Stimulated activated CD4-positive, alpha-beta T cell treated with anti-CD3 and anti-CD28 coated beads, Interleukin-12 subunit alpha, Interleukin-12 subunit beta, amount 100 ng/mL, for 4 hours (primary cell): ENCODE results near the gene INSM1.

Source experiments
- DNase-seq: peaks from one replicate; pipeline ENCODE4 v3.0.0-alpha.2; 2020

INSM1 gene

DNA sequence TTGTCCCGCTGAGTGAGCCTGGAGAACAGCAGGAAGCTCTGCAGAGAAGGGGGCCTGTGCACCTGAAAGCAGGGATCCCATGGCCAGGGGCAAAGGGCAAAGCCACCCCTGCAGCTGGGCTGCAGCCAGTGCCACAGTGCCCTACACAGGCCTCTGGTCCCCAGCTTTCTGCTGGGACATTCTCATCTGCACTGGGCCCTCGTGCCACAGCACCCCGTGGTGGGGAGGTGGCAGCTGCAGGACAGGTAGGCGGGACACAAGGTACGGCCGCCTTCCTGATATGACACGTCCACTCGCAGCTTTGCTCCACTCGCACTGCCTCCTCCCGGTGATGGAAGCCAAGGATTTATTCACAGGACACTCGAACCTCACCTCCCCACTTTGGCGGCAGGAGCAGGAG lies 27.2 kb downstream of the INSM1 start:
- DNase-seq: no peak

DNA sequence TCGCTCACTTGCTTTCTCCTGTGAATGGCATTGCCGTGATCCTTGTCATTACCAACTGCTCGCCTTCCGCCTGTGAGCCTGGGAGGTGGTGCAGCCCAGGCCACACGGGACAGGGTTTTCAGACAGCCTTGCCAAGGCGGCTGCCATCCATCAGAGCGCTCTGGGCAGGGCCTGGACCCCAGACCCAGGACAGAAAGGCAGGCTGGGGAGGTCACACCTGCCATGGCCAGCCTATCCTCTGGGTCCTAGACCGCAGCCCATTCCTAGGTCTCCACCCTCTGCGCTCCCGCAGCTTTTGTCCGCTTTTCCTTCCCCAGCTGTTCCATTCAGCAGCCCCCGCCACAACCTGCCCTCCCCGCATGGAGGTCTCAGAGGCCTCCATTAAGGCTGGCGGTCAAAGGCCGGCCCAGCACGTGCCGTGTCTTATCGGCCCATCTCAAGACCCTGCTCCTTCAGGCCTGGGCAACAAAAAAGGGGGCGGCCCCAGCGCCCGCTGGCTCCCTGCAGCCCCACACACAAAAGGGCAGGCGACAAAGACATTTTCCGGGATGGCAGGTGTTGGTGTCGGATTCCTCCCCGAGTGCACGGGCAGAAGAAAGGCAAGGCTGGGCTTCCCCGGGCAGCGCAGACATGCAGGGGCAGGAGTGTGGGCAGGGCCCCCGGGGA lies 28.1 kb downstream of the INSM1 start:
- DNase-seq: no peak

DNA sequence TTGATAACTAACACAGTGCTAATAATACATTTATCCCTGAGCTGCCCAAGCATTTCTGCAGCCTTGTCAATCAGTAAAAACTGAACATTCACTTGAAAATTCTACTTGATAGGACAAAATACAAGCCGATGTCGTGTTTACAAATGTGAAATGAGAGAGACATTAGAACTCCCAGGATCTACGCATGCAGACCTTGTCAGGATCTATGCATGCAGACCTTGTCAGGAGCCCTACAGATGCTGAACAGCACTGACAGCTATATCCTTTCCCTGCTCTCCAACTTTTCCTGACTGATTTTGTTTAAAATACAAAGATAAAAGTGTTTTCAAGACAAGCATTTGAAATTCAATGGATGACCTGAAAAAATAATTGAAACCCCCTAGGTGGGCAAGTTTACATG lies 28.9 kb downstream of the INSM1 start:
- DNase-seq: no peak

DNA sequence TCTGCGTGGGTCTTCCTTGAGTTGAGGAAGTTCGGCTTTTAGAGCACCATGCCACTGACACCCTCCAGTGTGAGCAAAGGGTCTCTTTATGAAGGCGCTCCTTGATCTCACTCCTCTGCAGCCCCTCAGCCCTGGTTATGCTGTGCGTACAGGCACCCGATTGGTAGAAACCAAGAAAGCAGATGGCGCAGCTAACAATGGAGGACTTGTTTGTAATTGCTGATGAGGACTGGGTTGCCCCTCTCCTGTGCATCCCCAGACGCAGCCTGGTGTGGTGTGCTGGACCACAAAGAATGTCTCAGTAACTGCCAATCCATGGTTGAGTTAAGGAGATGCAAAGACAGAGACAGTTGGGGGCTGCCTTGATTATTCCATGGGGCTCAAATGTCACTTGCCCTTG lies 30.2 kb downstream of the INSM1 start:
- DNase-seq: no peak

DNA sequence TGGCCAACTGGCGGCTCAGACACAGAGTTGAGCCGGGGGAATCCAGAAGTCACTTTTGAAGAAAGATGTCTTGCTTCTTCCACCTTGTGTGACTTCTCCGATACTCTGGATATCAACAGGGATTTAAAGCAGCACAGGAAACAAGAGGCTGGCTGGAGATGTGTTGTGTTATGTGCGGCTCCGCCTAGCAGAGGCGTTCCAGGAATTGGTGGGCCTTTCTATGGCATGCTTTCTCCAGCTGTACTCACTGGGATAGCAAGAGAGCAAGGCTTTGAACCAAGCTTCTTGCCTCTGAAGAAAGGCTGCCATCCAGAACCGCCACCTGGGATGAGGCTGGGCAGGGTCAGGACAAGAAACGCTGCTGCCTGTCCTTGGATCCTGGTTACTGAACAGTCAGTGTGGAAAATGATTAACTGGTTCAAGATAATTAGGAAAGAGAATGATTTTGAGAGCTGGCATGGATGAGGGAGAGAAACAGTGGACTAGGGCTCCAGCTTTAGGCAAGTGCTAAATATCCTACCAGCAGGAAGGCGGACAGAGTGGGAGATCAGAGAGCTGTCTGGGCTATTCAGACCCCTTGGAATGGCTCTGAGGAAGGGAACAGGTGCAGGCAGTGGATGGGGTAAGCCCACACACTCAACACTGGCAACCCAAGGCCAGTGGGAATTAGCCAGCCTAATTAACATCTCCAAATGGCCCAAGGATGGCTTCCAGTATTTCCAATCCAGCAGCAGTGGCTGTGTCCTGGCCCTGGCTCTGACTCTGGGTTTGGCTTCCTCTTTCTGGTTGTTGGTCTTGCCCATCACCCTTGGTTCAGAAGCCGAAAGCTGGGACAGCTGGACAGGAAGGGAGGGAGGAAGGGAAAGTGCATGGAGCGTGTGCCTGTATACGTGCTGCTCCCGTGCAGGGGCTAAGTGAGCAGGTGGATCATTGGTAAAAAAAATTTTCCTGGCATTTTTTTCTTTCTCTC lies 31.9 kb downstream of the INSM1 start:
- DNase-seq: no peak

DNA sequence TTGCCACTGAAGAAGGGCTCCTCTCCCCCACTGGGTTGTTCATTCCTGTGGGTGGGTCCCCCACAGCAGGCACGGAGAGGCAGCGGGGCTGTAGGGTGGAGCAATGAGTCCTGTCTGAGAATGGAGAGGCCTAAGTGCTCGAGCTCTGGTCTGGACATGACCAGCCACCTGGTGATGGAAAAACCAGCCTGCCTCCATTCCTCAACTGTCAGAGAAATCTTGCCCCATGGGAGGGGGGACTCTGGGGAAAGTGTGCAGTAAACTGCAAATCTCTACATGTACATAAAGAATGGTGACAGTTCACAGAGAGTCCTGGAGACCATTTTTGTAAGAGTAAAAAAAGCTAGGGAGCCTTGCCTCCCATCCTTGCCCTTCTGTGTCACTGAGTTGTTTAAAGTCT lies 34.1 kb downstream of the INSM1 start:
- DNase-seq: no peak

DNA sequence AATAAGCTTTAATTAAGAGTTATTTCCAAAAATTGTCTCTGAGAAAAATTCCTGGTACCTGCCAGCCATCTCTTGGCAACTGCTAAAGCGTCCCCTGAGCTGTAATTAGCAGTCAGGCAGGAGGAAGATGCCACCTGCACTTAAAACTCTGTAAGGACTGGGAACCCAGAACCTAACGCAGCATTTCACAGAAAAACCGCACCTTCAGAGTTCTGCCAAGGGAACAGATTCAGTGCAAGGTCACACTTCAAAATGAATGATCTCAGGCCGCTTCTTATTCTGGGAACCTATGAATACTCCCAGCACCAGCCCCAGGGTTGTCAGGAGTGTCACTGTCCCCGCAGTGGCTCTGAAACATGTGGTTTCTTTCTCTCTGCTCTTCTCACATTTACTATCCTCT lies 36.7 kb downstream of the INSM1 start:
- no peak for DNase-seq

DNA sequence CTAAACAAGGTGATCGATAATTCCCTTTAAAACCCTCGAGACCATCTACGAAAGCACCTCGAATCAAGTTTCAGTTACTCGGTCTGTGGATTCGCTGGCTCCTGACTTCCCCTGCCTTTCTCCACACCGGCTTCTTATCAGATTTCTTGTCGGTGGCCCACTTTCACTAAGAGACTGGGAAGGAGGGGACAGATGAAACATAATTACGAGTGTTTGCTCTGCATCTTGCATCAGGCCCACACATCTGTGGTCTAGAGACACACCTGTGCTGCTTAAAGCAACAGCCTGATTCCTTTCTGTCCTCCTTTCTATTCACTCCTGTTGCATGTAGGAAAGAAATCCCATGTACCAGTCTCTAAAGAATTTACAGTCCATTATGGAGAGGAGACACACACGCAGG lies 37.7 kb downstream of the INSM1 start:
- no peak for DNase-seq

DNA sequence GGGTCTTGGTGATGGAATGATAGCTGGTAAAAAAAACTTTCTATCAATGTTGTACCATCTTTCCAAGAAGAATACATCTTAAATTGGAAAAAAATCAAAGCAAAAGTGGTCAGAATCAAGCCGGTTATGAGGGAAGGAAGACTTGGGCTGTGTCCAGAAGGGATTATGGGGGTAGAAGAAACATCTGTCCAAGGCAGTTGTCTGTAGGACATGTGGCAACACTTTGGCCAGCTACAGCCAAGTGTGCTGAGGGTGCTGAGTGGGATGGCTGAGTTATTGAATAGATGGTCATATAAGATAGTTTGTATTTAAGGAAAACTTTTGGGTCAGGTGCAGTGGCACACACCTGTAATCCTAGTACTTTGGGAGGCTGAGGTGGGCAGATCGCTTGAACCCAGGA lies 38.4 kb downstream of the INSM1 start:
- no peak for DNase-seq

DNA sequence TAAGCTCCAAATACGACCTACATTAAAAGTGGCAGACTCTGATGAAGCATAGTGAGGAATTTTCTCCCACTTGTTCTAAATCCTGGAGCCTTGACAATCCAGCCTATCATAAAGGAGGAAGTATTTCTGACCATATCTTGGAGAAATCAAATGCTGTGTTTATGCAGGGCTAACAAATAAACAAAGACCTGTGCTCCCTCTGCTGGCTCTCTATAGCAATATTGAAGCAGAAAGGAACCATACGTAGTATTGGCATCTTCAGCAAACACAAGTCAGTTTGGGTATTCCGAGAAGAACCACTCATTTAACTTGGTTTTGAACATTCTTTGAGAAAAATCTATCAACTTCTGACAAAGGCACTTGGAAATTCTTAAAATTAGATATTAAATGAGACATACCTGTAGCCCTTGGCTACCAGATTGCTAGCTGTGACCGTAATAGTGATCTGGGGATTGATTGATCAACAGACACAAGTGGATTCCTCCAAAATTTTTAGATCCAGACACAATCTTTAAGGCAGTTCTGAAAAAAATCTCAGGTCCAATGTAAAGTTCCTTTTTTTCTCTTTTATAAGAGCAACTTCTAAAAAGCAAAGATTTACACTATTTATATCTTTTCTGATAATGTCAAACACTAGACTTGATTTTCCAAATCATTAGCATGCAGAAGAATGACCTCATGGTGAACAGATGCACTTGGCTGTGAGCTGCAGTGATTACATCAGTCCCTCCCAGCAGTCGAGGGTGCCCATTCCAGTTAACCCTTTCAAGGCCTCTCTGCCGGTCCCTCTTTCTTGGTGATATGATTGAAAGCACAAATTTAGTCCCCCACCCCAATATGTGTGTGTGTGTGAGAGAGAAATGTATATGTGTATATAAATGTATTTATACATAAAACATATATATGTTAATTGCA lies 40.2 kb downstream of the INSM1 start:
- DNase-seq: no peak

DNA sequence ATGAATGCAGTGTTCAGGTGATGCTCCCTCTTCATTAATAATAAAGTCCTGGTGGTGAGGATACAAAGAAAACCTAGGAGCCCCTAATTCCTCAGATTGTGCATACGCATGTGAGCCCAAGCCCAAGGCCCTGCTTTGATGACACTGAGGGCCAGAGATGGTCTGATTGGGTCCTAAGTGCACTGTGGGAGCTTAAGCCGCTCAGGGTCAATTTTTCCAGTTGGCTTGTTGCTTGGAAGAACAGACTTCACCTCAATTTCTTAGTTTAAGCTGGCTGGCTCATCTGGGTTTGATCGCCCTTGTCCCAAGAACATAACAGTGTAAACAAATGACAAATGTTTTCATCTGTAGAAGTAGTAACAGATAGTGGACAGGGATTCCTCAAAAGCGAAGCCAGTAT lies 41.4 kb downstream of the INSM1 start:
- DNase-seq: no peak

DNA sequence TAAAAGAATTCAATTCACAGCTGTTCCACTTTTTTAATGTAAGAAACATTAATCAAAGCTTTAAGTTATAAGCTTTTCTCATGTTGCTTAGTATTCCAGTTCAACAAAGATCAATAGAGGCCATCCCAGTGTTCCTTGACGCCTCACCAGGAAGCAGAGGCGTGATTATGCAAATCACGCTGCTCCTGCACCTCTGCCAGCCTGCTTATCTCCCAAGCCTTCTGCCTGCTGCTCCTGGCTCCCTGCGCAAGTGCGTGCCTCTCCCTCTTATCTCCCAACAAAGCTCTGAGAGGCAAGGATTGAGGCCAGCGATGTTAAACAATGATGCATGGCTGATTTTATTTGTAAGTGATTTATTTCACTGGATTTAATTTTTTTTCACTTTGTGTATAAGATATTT lies 42.8 kb downstream of the INSM1 start:
- DNase-seq: no peak

DNA sequence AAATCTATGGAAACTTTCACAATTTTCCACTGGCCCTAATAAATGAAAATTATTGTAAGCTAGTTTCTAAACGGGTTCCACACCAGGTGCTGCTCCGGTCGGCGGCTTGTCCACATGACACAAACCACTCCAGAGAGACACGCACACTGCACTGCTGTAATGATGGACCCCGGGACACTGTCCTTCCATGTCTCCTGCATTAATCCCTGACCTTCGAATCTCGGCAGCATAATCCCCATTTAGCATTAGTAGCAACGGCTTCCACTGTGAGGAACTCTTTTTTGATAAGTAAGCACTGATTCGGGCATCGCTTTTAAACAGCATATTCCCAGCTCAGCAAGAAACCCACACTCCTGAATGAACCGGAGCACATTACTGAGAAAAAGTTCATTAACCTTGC lies 43.5 kb downstream of the INSM1 start:
- DNase-seq: no peak

DNA sequence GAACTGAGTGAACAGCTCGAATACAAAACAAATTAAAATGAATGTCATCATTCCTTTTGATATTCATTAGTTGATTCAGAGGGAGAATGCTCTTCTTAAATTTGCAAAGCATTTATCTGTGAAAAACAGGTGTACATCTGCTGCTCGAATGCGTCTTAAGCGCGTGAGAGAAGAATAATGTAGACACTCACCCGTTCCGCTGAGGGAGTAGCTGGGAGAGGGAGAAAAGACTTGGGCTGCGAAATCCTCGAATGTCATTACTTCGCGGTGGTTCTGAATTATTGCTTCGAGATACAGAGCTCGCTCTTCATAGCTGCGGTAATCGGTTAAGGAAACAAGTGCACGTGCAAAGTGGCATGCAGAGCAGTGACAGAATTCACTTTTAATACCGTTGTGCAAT lies 43.9 kb downstream of the INSM1 start:
- DNase-seq: no peak

DNA sequence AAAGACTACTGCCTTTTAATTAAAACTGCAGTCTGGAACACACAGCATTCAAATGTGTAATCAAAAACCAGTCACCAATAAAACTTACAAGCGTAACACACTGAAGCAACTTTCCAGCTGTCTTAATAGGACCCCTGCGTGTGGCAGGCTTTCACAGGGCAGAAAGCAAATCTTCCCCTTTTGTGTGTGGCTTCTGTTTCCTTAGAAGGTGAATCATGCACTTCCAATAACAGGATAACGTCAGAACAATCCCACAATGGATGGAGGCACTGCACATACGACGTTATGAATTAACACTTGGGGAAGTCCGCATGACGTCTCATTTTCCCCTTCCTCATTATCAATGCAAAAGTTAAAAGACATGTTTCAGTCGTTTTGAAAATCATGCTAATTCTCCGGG lies 44.8 kb downstream of the INSM1 start:
- no peak for DNase-seq

DNA sequence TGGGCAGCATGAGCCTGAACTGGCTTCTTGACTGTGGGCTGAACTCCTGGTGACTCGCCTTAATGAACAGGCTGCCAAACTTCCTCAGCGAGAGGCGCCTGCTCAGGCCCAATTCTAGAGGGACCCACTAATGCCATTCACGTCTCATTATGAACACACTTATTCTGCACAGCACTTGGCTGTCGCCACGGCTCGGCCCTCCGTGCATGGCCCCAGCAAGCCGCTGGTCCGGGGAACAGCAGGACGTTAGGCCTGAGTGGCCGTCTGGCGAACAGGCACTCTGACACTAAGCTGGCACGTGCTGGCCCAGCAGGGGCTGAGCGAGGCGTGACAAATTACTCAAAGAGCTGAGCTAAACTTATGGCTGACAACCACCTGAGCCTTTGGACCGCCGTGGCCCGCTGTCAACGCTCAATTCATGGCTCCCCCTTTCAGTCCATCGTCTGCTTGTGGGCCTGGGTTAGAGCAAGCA lies 45.9 kb downstream of the INSM1 start:
- DNase-seq: no peak

DNA sequence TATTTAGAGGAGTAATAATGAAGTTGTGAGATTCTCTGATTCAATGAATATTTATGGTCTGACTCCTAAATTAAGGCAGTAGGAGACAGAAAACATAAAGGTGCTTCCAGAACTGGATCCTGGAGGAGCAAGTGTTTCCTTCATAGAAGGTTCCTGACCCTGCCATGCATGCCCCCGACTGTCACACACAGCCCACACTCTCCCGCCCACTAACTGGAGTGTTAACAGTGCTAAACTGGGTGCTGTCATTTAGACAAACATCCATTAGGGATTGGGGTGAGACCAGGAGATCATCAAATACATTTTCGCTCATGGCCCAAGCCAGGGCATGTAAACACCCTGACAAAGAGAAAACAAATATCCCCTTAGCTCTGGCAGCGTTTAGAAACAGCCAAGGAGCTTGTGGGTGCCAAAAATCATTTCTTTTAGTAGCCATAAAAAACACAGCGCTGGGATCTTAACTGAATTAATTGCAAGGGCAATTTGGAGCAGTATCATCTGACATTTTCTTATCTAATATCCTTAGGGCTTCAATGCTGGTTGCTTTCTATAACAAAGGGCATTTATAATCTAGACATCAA lies 46.8 kb downstream of the INSM1 start:
- no peak for DNase-seq

DNA sequence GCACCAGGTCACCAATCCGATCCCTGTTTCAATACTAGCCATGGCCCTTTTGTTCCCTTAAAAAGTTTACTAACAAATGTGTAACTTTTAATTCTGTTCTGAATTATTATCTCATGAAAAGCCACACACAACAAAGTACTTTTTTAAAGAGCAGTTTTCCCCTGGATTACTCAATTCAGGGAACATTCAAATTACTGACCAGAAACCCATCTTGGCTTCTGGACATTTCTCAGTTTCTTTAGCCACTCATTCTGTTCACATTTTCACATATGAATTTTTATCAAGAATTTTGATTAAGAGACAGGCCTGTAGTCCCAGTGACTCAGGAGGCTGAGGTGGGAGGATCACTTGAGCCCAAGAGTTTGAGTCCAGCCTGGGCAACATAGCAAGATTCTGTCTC lies 47.4 kb downstream of the INSM1 start:
- DNase-seq: no peak

DNA sequence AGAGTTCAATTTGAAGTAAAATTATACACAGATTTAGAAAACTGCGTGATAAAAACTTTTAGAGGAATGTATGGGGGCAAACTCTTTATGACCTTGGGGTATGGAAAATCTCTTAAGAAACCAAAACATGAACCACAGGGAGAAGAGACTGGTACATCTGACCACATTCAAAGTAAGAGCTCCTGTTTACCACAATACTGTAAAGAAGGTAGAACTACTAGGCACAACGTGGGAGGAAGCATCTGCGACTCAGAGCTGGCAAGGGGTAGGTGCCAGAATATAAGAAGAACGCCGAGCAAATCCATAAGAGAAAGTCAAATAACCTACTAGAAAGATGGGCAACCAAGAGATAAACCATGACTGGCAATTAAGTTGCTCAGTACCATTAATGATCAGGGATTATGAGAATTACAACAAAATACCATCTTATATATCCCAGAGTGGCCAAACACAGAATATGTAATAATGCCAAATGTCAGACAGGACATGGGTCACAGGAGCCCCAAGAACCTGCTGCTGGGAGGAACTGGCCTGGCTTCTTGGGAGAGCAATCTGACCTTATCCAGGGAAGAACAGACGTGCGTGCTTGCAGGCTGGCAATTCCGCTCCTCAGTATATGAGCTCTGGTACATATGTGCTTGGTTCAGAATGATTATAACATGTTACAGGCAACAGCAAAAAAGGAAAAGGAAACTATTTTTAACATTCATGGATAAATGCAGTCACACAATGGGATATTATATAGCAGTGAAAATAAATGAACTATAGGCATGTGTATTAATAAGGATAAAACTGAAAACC lies 50.2 kb downstream of the INSM1 start:
- DNase-seq: no peak
